Measurements from ENCODE around the gene RANBP17.

DNA sequence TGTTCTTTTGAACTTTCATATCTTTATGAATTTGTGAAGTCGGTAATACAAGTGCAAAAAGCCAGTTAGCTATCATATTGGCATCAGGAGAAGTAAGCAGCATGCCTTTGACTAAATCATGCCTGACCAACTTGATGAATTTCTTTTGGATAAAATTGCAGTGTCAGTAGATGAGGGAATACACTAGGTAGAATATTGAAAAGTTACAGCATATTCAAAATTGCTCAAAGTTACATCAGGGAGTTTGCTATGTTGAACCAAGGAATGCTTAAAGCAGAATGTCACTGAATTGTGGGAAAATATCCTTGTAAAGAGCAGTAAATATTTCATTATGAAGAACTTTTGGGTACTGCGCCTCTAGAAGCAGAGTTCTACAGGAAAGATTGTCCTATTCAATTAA is 360.1 kb downstream of the RANBP17 start:
- TF ChIP-seq, protein P1, sequence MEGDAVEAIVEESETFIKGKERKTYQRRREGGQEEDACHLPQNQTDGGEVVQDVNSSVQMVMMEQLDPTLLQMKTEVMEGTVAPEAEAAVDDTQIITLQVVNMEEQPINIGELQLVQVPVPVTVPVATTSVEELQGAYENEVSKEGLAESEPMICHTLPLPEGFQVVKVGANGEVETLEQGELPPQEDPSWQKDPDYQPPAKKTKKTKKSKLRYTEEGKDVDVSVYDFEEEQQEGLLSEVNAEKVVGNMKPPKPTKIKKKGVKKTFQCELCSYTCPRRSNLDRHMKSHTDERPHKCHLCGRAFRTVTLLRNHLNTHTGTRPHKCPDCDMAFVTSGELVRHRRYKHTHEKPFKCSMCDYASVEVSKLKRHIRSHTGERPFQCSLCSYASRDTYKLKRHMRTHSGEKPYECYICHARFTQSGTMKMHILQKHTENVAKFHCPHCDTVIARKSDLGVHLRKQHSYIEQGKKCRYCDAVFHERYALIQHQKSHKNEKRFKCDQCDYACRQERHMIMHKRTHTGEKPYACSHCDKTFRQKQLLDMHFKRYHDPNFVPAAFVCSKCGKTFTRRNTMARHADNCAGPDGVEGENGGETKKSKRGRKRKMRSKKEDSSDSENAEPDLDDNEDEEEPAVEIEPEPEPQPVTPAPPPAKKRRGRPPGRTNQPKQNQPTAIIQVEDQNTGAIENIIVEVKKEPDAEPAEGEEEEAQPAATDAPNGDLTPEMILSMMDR (conservative IDR thresholded peaks at IDR 0.05; ENCODE audit: low read depth, low read length): no peak
- no peak for TF ChIP-seq EZH2 (IDR thresholded peaks at IDR 0.05; ENCODE audit: borderline replicate concordance, low read depth, low read length, poor library complexity, severe bottlenecking)

Measured in A673 (cell line).